Lower lobe of right lung (tissue), 2 donors: ENCODE data around the gene KIAA1958. TPM values are rescaled to one million over a fixed set of nuclear protein-coding genes. Genes with fewer than 3 reads are reported as not detected.

Source experiments
- ATAC-seq, 2 donors: fragments of 200-7000 bp; cut with Tn5 transposase; one replicate each; pipeline ENCODE4 v1.9.1; 2020 to 2022; ENCODE audit warnings: mild to moderate bottlenecking in 2 of 2, moderate library complexity in 2 of 2
- DNase-seq: peaks from one replicate; pipeline ENCODE4 v3.0.0-alpha.2; 2020
- H3K27ac ChIP-seq: fragments of 200-600 bp; one replicate; pipeline ENCODE4 v1.8.0; 2022
- H3K27me3 ChIP-seq: fragments of 200-600 bp; one replicate; pipeline ENCODE4 v1.8.0; 2022; ENCODE audit warnings: low read depth
- H3K36me3 ChIP-seq: fragments of 200-600 bp; one replicate; pipeline ENCODE4 v1.8.0; 2022; ENCODE audit warnings: mild to moderate bottlenecking
- H3K4me1 ChIP-seq: fragments of 200-600 bp; one replicate; pipeline ENCODE4 v1.8.0; 2022
- H3K4me3 ChIP-seq: fragments of 200-600 bp; one replicate; pipeline ENCODE4 v1.8.0; 2022; ENCODE audit warnings: mild to moderate bottlenecking
- H3K9me3 ChIP-seq: fragments of 200-600 bp; one replicate; pipeline ENCODE4 v1.8.0; 2022
- intact Hi-C: fragments of 100-400 bp; cut with DNase I; formaldehyde crosslinking; loops from one replicate; pipeline ENCODE4 v1.11.0; 2022
- total RNA-seq: library from RNA; stranded (reverse); fragmentation: NEBNext Ultra II Directional; extraction: Animal tissue kit (Norgen Biotek cat#: 25700); gene quantifications from one replicate; pipeline ENCODE4 v1.2.1, GENCODE V29; 2021
- TF ChIP-seq, protein P1 (sequence below): fragments of 200-600 bp; IDR thresholded peaks from one replicate; pipeline ENCODE4 v1.8.0; 2022; ENCODE audit warnings: antibody characterized with exemption, mild to moderate bottlenecking
- donor health status: DM: no; HTN: yes; CAD: no; lungs with severe emphysema.

The KIAA1958 gene
- total RNA-seq, 1 donor from 2014 or later = 14.1 TPM

- ATAC-seq = no peak
- DNase-seq = no peak
- Histone ChIP-seq H3K4me3 (no peak overlapping the region), H3K9me3 (no peaks in the 10 kb centered on the region), H3K4me1 (peaks cover 4% of the 10 kb centered on the region), H3K27me3 (no peaks in the 10 kb centered on the region), H3K27ac (no peak overlapping the region), H3K36me3 (no peaks in the 10 kb centered on the region)
- TF ChIP-seq, protein P1, sequence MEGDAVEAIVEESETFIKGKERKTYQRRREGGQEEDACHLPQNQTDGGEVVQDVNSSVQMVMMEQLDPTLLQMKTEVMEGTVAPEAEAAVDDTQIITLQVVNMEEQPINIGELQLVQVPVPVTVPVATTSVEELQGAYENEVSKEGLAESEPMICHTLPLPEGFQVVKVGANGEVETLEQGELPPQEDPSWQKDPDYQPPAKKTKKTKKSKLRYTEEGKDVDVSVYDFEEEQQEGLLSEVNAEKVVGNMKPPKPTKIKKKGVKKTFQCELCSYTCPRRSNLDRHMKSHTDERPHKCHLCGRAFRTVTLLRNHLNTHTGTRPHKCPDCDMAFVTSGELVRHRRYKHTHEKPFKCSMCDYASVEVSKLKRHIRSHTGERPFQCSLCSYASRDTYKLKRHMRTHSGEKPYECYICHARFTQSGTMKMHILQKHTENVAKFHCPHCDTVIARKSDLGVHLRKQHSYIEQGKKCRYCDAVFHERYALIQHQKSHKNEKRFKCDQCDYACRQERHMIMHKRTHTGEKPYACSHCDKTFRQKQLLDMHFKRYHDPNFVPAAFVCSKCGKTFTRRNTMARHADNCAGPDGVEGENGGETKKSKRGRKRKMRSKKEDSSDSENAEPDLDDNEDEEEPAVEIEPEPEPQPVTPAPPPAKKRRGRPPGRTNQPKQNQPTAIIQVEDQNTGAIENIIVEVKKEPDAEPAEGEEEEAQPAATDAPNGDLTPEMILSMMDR = no peak
- intact Hi-C loops = no loop called here
Measured at GRCh38 chr9:112551641-112552040, 65.0 kb downstream of the KIAA1958 start.

DNA sequence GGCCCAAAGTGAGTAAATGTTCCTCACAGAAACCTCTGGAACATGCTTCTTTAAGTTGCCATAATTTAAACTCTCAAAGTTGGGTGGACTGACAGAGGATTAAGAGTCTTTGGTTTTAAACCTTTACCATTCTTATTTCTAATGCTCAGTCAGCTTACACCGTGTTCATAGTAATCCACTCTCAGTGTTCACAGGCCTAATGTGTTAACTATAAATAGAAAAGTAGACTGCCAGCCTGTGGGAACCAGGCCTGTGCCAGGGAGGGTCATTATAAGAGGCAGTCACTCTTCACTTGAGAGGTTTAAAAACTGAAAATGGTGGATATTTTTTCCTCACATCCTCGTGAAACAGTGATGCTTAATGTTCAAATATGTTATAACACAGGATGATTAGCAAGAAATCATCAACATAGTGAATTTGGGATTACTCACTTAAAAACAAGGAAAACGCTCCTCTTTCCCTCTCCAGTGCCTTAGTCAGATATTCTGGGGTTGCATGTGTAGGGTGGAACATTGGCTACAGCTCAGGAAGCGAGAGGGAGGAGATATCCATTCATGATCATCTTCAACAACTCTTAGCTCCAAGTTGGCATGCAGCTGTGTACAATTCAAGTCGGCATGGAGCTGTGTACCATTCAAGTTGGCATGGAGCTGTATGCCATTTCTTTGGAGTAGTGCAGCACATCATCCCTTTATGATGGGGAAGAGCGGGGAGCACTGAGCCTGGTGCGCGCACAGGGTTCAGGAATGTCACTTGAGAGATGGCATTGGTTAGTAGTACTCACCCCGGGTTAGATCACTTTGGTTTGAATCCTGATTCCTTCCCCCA lies 65.8 kb downstream of the KIAA1958 start:
- intact Hi-C loops = no loop called here
- DNase-seq (no peak), ATAC-seq (no peak)
- H3K4me3 ChIP-seq = no peak overlapping the region
- H3K27me3 ChIP-seq = no peaks in the 10 kb centered on the region
- no peaks in the 10 kb centered on the region for H3K36me3 ChIP-seq
- no peak overlapping the region for H3K27ac ChIP-seq
- peaks cover 4% of the 10 kb centered on the region for H3K4me1 ChIP-seq
- TF ChIP-seq, protein P1 = no peak
- H3K9me3 ChIP-seq = no peaks in the 10 kb centered on the region

DNA sequence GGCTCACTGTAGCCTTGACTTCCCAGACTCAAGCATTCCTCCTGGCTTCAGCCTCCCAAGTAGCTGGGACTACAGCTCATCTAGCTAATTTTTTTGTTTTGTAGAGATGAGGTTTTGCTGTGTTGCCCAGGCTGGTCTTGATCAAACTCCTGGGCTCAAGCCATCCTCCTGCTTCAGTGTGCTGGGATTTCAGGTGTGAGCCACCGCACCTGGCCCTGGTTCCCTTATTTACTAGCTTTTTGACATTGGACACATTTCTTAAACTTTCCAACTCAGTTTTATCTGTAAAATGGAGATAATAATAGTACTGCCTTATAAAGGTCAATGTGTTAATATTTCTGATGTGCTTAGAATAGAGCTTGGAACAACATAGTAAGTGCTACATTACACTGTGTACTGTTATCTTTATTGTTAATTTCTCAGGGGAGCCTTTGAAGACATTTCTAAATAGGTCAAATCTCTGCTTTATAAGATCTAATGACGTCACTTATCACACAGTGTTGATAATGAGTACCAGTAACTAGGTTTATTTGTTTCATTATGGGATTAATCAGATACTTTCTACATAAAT lies 66.7 kb downstream of the KIAA1958 start:
- Histone ChIP-seq H3K4me1 (peaks cover 4% of the 10 kb centered on the region), H3K4me3 (no peak overlapping the region), H3K27me3 (no peaks in the 10 kb centered on the region), H3K27ac (no peak overlapping the region), H3K36me3 (no peaks in the 10 kb centered on the region), H3K9me3 (no peaks in the 10 kb centered on the region)
- DNase-seq = no peak
- intact Hi-C loops = no loop called here
- ATAC-seq = no peak
- TF ChIP-seq, protein P1 = no peak

DNA sequence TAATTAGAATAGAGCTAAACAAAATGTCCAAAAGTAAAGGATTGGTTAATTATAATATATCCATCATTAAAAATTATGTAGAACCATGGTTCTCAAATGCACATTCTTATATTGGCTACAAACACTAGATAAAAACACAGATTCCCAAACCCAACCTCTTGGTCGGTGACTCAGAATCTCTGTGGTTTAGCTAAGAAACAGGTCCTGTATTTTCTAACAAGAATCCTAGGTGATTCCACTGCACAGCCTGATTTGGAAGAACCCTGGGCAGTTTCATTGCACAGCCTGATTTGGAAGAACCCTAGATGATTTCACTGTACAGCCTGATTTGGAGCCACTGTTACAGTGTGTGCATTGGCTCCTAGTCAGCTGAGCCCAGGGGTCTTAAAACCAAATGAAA lies 67.9 kb downstream of the KIAA1958 start:
- ATAC-seq = no peak
- TF ChIP-seq, protein P1 = no peak
- DNase-seq = no peak
- intact Hi-C loops = no loop called here
- H3K4me3 ChIP-seq = no peak overlapping the region
- H3K36me3 ChIP-seq = no peaks in the 10 kb centered on the region
- no peak overlapping the region for H3K27ac ChIP-seq
- peaks cover 3% of the 10 kb centered on the region for H3K4me1 ChIP-seq
- no peaks in the 10 kb centered on the region for H3K27me3 ChIP-seq
- no peaks in the 10 kb centered on the region for H3K9me3 ChIP-seq

GRCh38 chr9:112555101-112555643 lies 68.5 kb downstream of the KIAA1958 start:
- TF ChIP-seq, protein P1 = no peak
- no peak overlapping the region for H3K27ac ChIP-seq

More at GRCh38 chr9:112555101-112555643, 68.5 kb downstream of the KIAA1958 start:
- H3K36me3 ChIP-seq = no peaks in the 10 kb centered on the region
- no peaks in the 10 kb centered on the region for H3K9me3 ChIP-seq
- DNase-seq (no peak), ATAC-seq (no peak)
- intact Hi-C loops = no loop called here
- H3K4me3 ChIP-seq = no peak overlapping the region
- H3K27me3 ChIP-seq = no peaks in the 10 kb centered on the region
- no peaks in the 10 kb centered on the region for H3K4me1 ChIP-seq
